GM19328 (cell line): ENCODE data around the gene DCAF6.
"Not testable (repeated sequence)": the region's sequence is repeated elsewhere in the genome, so short reads cannot be mapped to it uniquely, and the experiment has no call there.

Experiments
- ATAC-seq: cut with Tn5 transposase; IDR thresholded peaks from one replicate; pipeline ENCODE4 v1.9.1; 2021; ENCODE audit warnings: mild to moderate bottlenecking, moderate library complexity; ENCODE audit not compliant: unreplicated experiment

Gene DCAF6

GRCh38 chr1:167923324-167924056 lies 13.0 kb upstream of the DCAF6 start:
- ATAC-seq, result no peak

GRCh38 chr1:167924102-167924501 lies 12.4 kb upstream of the DCAF6 start:
- ATAC-seq, result no peak

- ATAC-seq, result no peak
Measured at GRCh38 chr1:167924543-167925231, 11.8 kb upstream of the DCAF6 start.

GRCh38 chr1:167926486-167926997 lies 9.9 kb upstream of the DCAF6 start:
- no peak for ATAC-seq

GRCh38 chr1:167927046-167927754 lies 9.3 kb upstream of the DCAF6 start:
- ATAC-seq, result no peak

- ATAC-seq, result no peak
Measured at GRCh38 chr1:167928457-167928852, 8.0 kb upstream of the DCAF6 start.

- ATAC-seq, result not testable (repeated sequence)
Measured at GRCh38 chr1:167928919-167929318, 7.6 kb upstream of the DCAF6 start.

GRCh38 chr1:167929725-167930124 lies 6.8 kb upstream of the DCAF6 start:
- ATAC-seq, result no peak

GRCh38 chr1:167933788-167934187 lies 2.7 kb upstream of the DCAF6 start:
- ATAC-seq, result no peak

GRCh38 chr1:167934426-167935215 lies 1.9 kb upstream of the DCAF6 start:
- ATAC-seq, result no peak

GRCh38 chr1:167935216-167936067 lies 1.0 kb upstream of the DCAF6 start:
- peak; percentile 8 for ATAC-seq

GRCh38 chr1:167936930-167937708 lies 636 bp downstream of the DCAF6 start, which contains the start of gene MPC2:
Gene MPC2 (minus strand): TSS chr1:167937072. CDS start chr1:167935841, 1,231 bp downstream.
- peak; percentile 8 for ATAC-seq

GRCh38 chr1:167937709-167938010 lies 1.2 kb downstream of the DCAF6 start:
- ATAC-seq, result no peak

GRCh38 chr1:167938080-167938636 lies 1.7 kb downstream of the DCAF6 start:
- no peak for ATAC-seq

GRCh38 chr1:167940264-167940663 lies 3.8 kb downstream of the DCAF6 start:
- ATAC-seq, result no peak

- ATAC-seq, result no peak
Measured at GRCh38 chr1:167943541-167943940, 7.1 kb downstream of the DCAF6 start.

GRCh38 chr1:167947733-167948132 lies 11.2 kb downstream of the DCAF6 start:
- no peak for ATAC-seq

GRCh38 chr1:167949785-167950184 lies 13.3 kb downstream of the DCAF6 start:
- no peak for ATAC-seq

GRCh38 chr1:167950569-167950968 lies 14.1 kb downstream of the DCAF6 start:
- no peak for ATAC-seq
